ENCODE results near the gene GNS. TPM values are rescaled to one million over a fixed set of nuclear protein-coding genes. Genes with fewer than 3 reads are reported as not detected.
"Not testable (repeated sequence)": the region's sequence is repeated elsewhere in the genome, so short reads cannot be mapped to it uniquely, and the experiment has no call there.

GNS gene
- total and polyA plus RNA-seq, 2 donors (not counting 3 experiments of a cell fraction or from before 2014, with no cell fraction given): 107 to 142 TPM

GRCh38 chr12:64691795-64692583 is 67.2 kb downstream of the GNS start:
- Histone ChIP-seq H3K4me1 (ENCODE audit: control insufficient read depth, extremely low read depth, insufficient read depth, low read length) (peaks cover 2% of the 10 kb centered on the region), H3K9me3 (replicated peaks; ENCODE audit: control insufficient read depth, insufficient read depth, low read length) (no peaks in the 10 kb centered on the region), H3K4me2 (ENCODE audit: insufficient read depth, low read length) (no peak overlapping the region), H3K4me3 (replicated peaks in 1 of 3; ENCODE audit: insufficient read depth in 1 of 3, low read depth in 1 of 3, low read length in 3 of 3) (no peak overlapping the region), H3K79me2 (ENCODE audit: control insufficient read depth, insufficient read depth, low read length) (peaks cover 31% of the 10 kb centered on the region), H3K27me3 (ENCODE audit: control insufficient read depth in 2 of 2, insufficient read depth in 2 of 2, low read length in 2 of 2) (no peaks in the 10 kb centered on the region), H2AFZ (ENCODE audit: low read depth, low read length) (no peak overlapping the region), H3K36me3 (ENCODE audit: control insufficient read depth in 2 of 2, extremely low read depth in 1 of 2, insufficient read depth in 2 of 2, low read length in 2 of 2) (peaks cover 11 to 13% of the 10 kb centered on the region in 2 experiments), H3K9ac (replicated peaks; ENCODE audit: extremely low read depth, insufficient read depth, low read length) (no peak overlapping the region), H3K27ac (ENCODE audit: insufficient read depth, low read depth, low read length) (no peak overlapping the region), H3K9me1 (replicated peaks; ENCODE audit: control insufficient read depth, extremely low read depth, insufficient read depth, low read length) (no peaks in the 10 kb centered on the region), H4K20me1 (replicated peaks; ENCODE audit: control insufficient read depth, extremely low read depth, insufficient read depth, low read length) (no peaks in the 10 kb centered on the region)
- DNase-seq (ENCODE audit: low read depth, low spot score) (no peak), FAIRE-seq (peak; percentile 4)
- CTCF ChIA-PET: interaction anchor here (5.2 kb wide), 1 partner anchor 142 kb away, joined by 26 read pairs; no protein-coding TSS in a partner anchor
- BruUV-seq (replicated peaks): no TSS peak
- TF ChIP-seq EZH2 (IDR thresholded peaks at IDR 0.05; ENCODE audit: borderline replicate concordance, low read depth, low read length, severe bottlenecking) (no peak), FOS (IDR thresholded peaks at IDR 0.05; ENCODE audit: borderline replicate concordance, insufficient read depth, low read length) (no peak)
- intact Hi-C loops (cut with micrococcal nuclease) (no loop called here), dilution Hi-C loops (cut with MboI; ENCODE audit: extremely low pct_ligation_motif_present, low sequenced_read_pairs) (no loop called here)
- POLR2A ChIA-PET: no interaction called here

DNA sequence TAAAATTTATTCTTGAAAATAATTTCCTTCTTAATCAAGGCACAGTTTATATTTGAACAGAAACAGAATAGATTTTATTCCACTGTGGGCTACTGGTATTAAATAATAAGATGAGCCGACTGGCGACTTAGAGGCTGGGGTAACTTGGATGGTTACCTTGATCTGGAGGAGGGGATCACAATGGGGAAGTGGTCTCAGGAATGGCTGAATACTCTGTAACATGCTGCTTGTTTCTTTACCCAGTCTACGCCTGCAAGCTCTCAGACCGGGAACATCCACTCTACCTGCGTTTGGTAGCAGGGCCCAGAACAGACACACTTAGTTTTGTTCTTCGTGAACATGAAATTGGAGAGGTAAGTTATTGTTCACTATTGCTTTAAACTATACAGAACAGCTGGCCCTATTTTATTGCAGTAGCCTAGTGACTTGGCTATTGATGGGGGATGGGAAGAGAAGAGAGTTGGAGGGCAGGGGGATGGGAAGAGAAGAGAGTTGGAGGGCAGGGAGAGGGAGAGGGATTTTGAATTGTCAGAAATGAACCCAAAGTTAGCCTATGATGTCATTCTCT is 67.9 kb downstream of the GNS start:
- ChIA-PET CTCF (interaction anchor here (5.2 kb wide), 1 partner anchor 141 kb away, joined by 26 read pairs; no protein-coding TSS in a partner anchor), POLR2A (no interaction called here)

GRCh38 chr12:64690236-64690635 is 69.0 kb downstream of the GNS start:
- DNase-seq (ENCODE audit: low read depth, low spot score); H3K27me3 ChIP-seq (ENCODE audit: control insufficient read depth in 2 of 2, insufficient read depth in 2 of 2, low read length in 2 of 2); dilution Hi-C loops (cut with MboI; ENCODE audit: extremely low pct_ligation_motif_present, low sequenced_read_pairs); BruUV-seq (replicated peaks); H3K9me1 ChIP-seq (replicated peaks; ENCODE audit: control insufficient read depth, extremely low read depth, insufficient read depth, low read length); H2AFZ ChIP-seq (ENCODE audit: low read depth, low read length); H3K4me3 ChIP-seq (replicated peaks in 1 of 3; ENCODE audit: insufficient read depth in 1 of 3, low read depth in 1 of 3, low read length in 3 of 3); H3K4me2 ChIP-seq (ENCODE audit: insufficient read depth, low read length); H3K27ac ChIP-seq (ENCODE audit: insufficient read depth, low read depth, low read length); H3K4me1 ChIP-seq (ENCODE audit: control insufficient read depth, extremely low read depth, insufficient read depth, low read length); H3K9ac ChIP-seq (replicated peaks; ENCODE audit: extremely low read depth, insufficient read depth, low read length); H4K20me1 ChIP-seq (replicated peaks; ENCODE audit: control insufficient read depth, extremely low read depth, insufficient read depth, low read length); intact Hi-C loops (cut with micrococcal nuclease); H3K9me3 ChIP-seq (replicated peaks; ENCODE audit: control insufficient read depth, insufficient read depth, low read length); FAIRE-seq: not testable (repeated sequence)
- Histone ChIP-seq H3K36me3 (ENCODE audit: control insufficient read depth in 2 of 2, extremely low read depth in 1 of 2, insufficient read depth in 2 of 2, low read length in 2 of 2) (peaks cover 6 to 12% of the 10 kb centered on the region in 2 experiments), H3K79me2 (ENCODE audit: control insufficient read depth, insufficient read depth, low read length) (peaks cover 34% of the 10 kb centered on the region)
- CTCF ChIA-PET: interaction anchor here (1.6 to 5.2 kb wide), 2 partner anchors 140 to 146 kb away, joined by 5 to 26 read pairs; no protein-coding TSS in a partner anchor
- POLR2A ChIA-PET: interaction anchor here (0.7 kb wide), 1 partner anchor 14 kb away, joined by 3 read pairs; no protein-coding TSS in a partner anchor

More for the DNA sequence above, 67.9 kb downstream of the GNS start:
- no peaks in the 10 kb centered on the region for H4K20me1 ChIP-seq (replicated peaks; ENCODE audit: control insufficient read depth, extremely low read depth, insufficient read depth, low read length)
- no peak overlapping the region for H3K27ac ChIP-seq (ENCODE audit: insufficient read depth, low read depth, low read length)
- no peaks in the 10 kb centered on the region for H3K27me3 ChIP-seq (ENCODE audit: control insufficient read depth in 2 of 2, insufficient read depth in 2 of 2, low read length in 2 of 2)
- dilution Hi-C loops (cut with MboI; ENCODE audit: extremely low pct_ligation_motif_present, low sequenced_read_pairs): no loop called here
- no peaks in the 10 kb centered on the region for H3K9me3 ChIP-seq (replicated peaks; ENCODE audit: control insufficient read depth, insufficient read depth, low read length)
- no peaks in the 10 kb centered on the region for H3K9me1 ChIP-seq (replicated peaks; ENCODE audit: control insufficient read depth, extremely low read depth, insufficient read depth, low read length)
- peaks cover 9 to 11% of the 10 kb centered on the region in 2 experiments for H3K36me3 ChIP-seq (ENCODE audit: control insufficient read depth in 2 of 2, extremely low read depth in 1 of 2, insufficient read depth in 2 of 2, low read length in 2 of 2)
- peaks cover 28% of the 10 kb centered on the region for H3K79me2 ChIP-seq (ENCODE audit: control insufficient read depth, insufficient read depth, low read length)
- TF ChIP-seq FOS (IDR thresholded peaks at IDR 0.05; ENCODE audit: borderline replicate concordance, insufficient read depth, low read length) (no peak), MYC (IDR thresholded peaks at IDR 0.05; ENCODE audit: low read depth, low read length) (no peak)
- H3K9ac ChIP-seq (replicated peaks; ENCODE audit: extremely low read depth, insufficient read depth, low read length): no peak overlapping the region
- intact Hi-C loops (cut with micrococcal nuclease): no loop called here
- no TSS peak for BruUV-seq (replicated peaks)
- no peak overlapping the region for H3K4me3 ChIP-seq (replicated peaks in 1 of 3; ENCODE audit: insufficient read depth in 1 of 3, low read depth in 1 of 3, low read length in 3 of 3)
- peaks cover 2% of the 10 kb centered on the region for H3K4me1 ChIP-seq (ENCODE audit: control insufficient read depth, extremely low read depth, insufficient read depth, low read length)
- DNase-seq (ENCODE audit: low read depth, low spot score) (no peak), FAIRE-seq (peak; percentile 28)
- no peak overlapping the region for H2AFZ ChIP-seq (ENCODE audit: low read depth, low read length)
- no peak overlapping the region for H3K4me2 ChIP-seq (ENCODE audit: insufficient read depth, low read length)

All from endothelial cell of umbilical vein (primary cell).